AG04450 (cell line): Measurements from ENCODE around the gene PTPMT1. TPM values are rescaled to one million over a fixed set of nuclear protein-coding genes. Genes with fewer than 3 reads are reported as not detected.

Experiments used
- CTCF ChIA-PET: fragments of 300-600, 350-600 bp; formaldehyde crosslinking; extraction: SDS; loops from one replicate; lab custom pipeline; 2022; ENCODE audit warnings: antibody characterized with exemption, inconsistent platforms; lab: Charles Lee
- POLR2A ChIA-PET: fragments of 350-600 bp; formaldehyde crosslinking; extraction: SDS; loops from one replicate; lab custom pipeline; 2021; ENCODE audit warnings: antibody characterized with exemption, inconsistent platforms; lab: Yijun Ruan, JAX
- DNase-seq: peaks from one replicate; pipeline ENCODE4 v3.0.0-alpha.2; 2011; ENCODE audit warnings: low read depth, low spot score
- H3K27ac ChIP-seq: one replicate; pipeline ENCODE4 v1.5.1; 2012; ENCODE audit warnings: low read depth, low read length, control low read depth
- H3K27me3 ChIP-seq: one replicate; pipeline ENCODE4 v1.6.0; 2012; ENCODE audit warnings: low read length; ENCODE audit not compliant: control insufficient read depth, insufficient read depth
- H3K4me3 ChIP-seq: 2 replicates; pipeline ENCODE4 v1.5.1; 2011; ENCODE audit warnings: mild to moderate bottlenecking, low read depth, low read length, control low read depth
- H3K9me3 ChIP-seq: 2 replicates; pipeline ENCODE4 v1.5.1; 2012; ENCODE audit warnings: low read length; ENCODE audit not compliant: control insufficient read depth, insufficient read depth
- polyA plus RNA-seq: library from polyadenylated mRNA; depleted of rRNA; stranded (reverse); fragments of >200 nt; gene quantifications from 2 replicates; pipeline ENCODE4 v1.2.3, GENCODE V29; 2011
- TF ChIP-seq, protein P1 (sequence below): IDR thresholded peaks from 2 replicates; pipeline ENCODE4 v1.5.1; 2011; ENCODE audit warnings: low read depth, low read length, control low read depth, inconsistent platforms

Gene PTPMT1
- polyA plus RNA-seq, 1 experiment, result 39.5 TPM

- H3K4me3 ChIP-seq, result no peak overlapping the region
- H3K27ac ChIP-seq, result peak overlapping the region; percentile 11
- no peaks in the 10 kb centered on the region for H3K9me3 ChIP-seq
- TF ChIP-seq, protein P1, sequence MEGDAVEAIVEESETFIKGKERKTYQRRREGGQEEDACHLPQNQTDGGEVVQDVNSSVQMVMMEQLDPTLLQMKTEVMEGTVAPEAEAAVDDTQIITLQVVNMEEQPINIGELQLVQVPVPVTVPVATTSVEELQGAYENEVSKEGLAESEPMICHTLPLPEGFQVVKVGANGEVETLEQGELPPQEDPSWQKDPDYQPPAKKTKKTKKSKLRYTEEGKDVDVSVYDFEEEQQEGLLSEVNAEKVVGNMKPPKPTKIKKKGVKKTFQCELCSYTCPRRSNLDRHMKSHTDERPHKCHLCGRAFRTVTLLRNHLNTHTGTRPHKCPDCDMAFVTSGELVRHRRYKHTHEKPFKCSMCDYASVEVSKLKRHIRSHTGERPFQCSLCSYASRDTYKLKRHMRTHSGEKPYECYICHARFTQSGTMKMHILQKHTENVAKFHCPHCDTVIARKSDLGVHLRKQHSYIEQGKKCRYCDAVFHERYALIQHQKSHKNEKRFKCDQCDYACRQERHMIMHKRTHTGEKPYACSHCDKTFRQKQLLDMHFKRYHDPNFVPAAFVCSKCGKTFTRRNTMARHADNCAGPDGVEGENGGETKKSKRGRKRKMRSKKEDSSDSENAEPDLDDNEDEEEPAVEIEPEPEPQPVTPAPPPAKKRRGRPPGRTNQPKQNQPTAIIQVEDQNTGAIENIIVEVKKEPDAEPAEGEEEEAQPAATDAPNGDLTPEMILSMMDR, result no peak
- H3K27me3 ChIP-seq, result no peaks in the 10 kb centered on the region
- CTCF ChIA-PET, result interaction anchor here (1.5 kb wide), 1 partner anchor 18 kb away, joined by 4 read pairs; no protein-coding TSS in a partner anchor
- no peak for DNase-seq
- POLR2A ChIA-PET, result no interaction called here
These were observed 5.9 kb downstream of the PTPMT1 start for GRCh38 chr11:47571357-47571729.

DNA sequence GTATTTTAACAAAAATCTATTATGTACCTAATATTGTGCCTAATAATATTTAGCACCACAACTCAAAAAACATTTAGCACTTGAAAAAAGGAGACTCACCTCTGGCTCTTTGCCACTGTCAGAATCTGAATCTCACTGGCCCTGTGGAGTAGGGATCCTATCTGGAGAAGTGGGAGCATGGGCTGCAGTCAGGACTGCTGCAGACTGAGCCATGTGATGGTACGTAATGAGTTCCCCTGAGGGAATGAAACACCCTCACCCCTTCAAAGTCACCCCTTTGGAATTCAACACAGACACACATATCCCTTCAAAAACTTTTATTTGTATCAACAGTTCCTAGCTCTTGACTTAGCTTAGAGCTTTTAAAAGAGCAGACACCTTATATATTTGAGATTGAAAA, 6.5 kb downstream of the PTPMT1 start:
- no peak overlapping the region for H3K27ac ChIP-seq

DNA sequence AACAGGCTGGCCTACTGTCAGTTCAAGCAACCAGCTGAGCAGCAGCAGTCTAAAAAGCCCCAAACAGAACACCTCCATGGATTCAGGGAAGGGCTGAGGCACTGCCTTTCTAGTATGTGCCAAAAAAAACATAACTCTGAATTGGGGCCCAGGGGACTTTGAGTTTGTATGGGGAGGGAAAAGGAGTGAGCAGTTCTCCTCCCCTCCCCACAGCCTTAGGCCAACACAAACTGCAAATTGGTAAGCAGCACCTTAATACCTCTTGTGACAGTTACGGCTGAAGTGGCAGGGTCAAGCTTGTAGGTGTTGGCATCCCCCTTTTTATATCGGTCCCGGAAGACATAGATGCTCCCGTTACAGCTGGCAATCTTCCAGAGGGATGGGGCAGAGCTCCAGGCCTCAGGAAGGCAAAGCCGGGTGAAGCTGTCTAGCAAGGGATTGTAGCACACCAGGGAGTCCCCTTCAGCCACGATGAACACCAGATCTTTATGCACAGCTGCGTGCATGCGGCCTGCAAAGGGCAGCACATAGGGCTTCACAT, 7.4 kb downstream of the PTPMT1 start:
- DNase-seq, result no peak
- POLR2A ChIA-PET, result interaction anchor here (0.6 kb wide), 1 partner anchor 11 kb away, joined by 9 read pairs; no protein-coding TSS in a partner anchor
- no peak overlapping the region for H3K27ac ChIP-seq

More for the DNA sequence above, 6.5 kb downstream of the PTPMT1 start:
- no peaks in the 10 kb centered on the region for H3K9me3 ChIP-seq
- CTCF ChIA-PET, result interaction anchor here (1.5 to 2.3 kb wide), 2 partner anchors 19 to 45 kb away, joined by 4 to 7 read pairs; no protein-coding TSS in a partner anchor
- DNase-seq, result no peak
- POLR2A ChIA-PET, result interaction anchor here (0.7 kb wide), 1 partner anchor 38 kb away, joined by 3 read pairs; no protein-coding TSS in a partner anchor
- TF ChIP-seq, protein P1, result no peak
- no peak overlapping the region for H3K4me3 ChIP-seq
- no peaks in the 10 kb centered on the region for H3K27me3 ChIP-seq

GRCh38 chr11:47573321-47573720, 7.9 kb downstream of the PTPMT1 start:
- no peak for DNase-seq
- ChIA-PET CTCF (interaction anchor here (0.8 to 2.3 kb wide), 3 partner anchors 18 to 44 kb away, joined by 3 to 7 read pairs (median 3); no protein-coding TSS in a partner anchor), POLR2A (no interaction called here)
- H3K9me3 ChIP-seq, result no peaks in the 10 kb centered on the region
- H3K27ac ChIP-seq, result peak overlapping the region; percentile 11
- TF ChIP-seq, protein P1, result no peak
- H3K4me3 ChIP-seq, result no peak overlapping the region
- H3K27me3 ChIP-seq, result no peaks in the 10 kb centered on the region

More for the DNA sequence above, 7.4 kb downstream of the PTPMT1 start:
- Histone ChIP-seq H3K9me3 (no peaks in the 10 kb centered on the region), H3K4me3 (no peak overlapping the region), H3K27me3 (no peaks in the 10 kb centered on the region)
- TF ChIP-seq, protein P1, result no peak
- CTCF ChIA-PET, result interaction anchor here (0.8 to 2.3 kb wide), 2 partner anchors 18 to 44 kb away, joined by 3 to 7 read pairs; no protein-coding TSS in a partner anchor

- H3K27ac ChIP-seq, result no peak overlapping the region
- TF ChIP-seq, protein P1, result no peak
- no peak for DNase-seq
- ChIA-PET CTCF (interaction anchor here (1.0 to 2.6 kb wide), 3 partner anchors 40 to 204 kb away, joined by 3 to 6 read pairs (median 3); no protein-coding TSS in a partner anchor), POLR2A (interaction anchor here (0.6 to 1.0 kb wide), 2 partner anchors 8 to 11 kb away, joined by 3 to 4 read pairs; no protein-coding TSS in a partner anchor)
- peak overlapping the region; percentile 95 for H3K4me3 ChIP-seq
- no peaks in the 10 kb centered on the region for H3K27me3 ChIP-seq
- H3K9me3 ChIP-seq, result no peaks in the 10 kb centered on the region
These were observed 12.2 kb downstream of the PTPMT1 start for GRCh38 chr11:47577460-47578041.
